Measurements from ENCODE around the gene HS3ST5.
"Not testable (repeated sequence)": the region's sequence is repeated elsewhere in the genome, so short reads cannot be mapped to it uniquely, and the experiment has no call there.

HS3ST5 gene

DNA sequence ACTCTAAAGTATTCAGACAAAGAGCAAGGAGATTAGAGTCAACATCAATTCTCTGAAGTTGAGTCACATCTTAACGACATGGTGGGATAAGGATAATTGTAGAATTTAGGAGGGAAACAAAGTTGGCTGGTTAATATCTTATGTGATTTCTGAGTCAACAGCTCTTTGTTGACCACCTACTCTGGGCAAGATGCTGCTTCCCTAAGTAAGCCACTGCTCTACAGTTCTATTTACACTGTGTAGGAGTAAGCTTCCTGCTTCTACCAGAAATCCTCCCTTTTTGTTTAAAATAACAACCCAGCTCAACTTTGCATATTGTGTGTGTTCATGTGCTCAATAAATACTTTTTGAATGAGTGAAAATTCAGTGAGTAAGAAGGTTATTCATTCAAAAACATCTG, 3.1 kb downstream of the HS3ST5 start:
- TF ChIP-seq, protein P1, sequence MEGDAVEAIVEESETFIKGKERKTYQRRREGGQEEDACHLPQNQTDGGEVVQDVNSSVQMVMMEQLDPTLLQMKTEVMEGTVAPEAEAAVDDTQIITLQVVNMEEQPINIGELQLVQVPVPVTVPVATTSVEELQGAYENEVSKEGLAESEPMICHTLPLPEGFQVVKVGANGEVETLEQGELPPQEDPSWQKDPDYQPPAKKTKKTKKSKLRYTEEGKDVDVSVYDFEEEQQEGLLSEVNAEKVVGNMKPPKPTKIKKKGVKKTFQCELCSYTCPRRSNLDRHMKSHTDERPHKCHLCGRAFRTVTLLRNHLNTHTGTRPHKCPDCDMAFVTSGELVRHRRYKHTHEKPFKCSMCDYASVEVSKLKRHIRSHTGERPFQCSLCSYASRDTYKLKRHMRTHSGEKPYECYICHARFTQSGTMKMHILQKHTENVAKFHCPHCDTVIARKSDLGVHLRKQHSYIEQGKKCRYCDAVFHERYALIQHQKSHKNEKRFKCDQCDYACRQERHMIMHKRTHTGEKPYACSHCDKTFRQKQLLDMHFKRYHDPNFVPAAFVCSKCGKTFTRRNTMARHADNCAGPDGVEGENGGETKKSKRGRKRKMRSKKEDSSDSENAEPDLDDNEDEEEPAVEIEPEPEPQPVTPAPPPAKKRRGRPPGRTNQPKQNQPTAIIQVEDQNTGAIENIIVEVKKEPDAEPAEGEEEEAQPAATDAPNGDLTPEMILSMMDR (IDR thresholded peaks at IDR 0.05; ENCODE audit: extremely low read depth, missing control alignments), result no peak
- DNase-seq (ENCODE audit: low spot score), result no peak

DNA sequence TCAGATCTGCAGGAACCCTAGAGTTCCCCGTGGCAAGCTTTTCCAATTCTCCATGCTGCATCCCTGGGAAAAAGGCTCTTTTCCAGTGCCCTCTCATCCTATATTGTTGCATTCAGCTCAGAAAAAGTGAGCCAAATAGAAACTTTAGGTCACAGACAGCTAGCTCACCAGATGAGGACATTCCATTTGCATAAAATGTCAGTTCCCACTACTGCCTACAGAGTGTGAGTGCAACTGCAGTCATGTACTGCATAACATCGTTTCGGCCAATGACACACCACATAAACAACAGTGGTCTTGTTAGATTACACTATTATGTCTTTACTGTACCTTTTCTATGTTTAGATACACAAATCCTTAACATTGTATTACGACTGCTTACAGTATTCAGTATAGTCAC, 8.6 kb downstream of the HS3ST5 start:
- TF ChIP-seq, protein P1 (IDR thresholded peaks at IDR 0.05; ENCODE audit: extremely low read depth, missing control alignments), result no peak
- no peak for DNase-seq (ENCODE audit: low spot score)

DNA sequence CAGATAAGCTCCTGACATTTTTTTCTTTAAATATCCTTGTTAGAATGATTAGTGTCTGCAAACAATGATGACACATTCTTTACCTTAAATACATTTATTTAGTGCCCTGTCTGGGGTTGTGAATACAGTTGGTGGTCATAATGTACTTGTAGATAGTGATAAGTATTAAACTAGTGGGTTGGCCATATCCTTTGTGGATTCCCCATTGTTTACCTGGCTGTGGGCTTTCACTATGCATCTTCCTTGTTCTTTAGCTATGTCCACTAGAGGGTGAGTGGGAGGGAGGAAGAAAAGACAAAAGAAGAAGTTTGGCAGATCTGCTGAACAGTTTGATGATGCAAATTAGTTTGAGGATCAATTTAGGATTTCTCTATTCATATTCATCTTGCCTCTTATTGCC, 15.7 kb downstream of the HS3ST5 start:
- DNase-seq (ENCODE audit: low spot score), result no peak
- TF ChIP-seq, protein P1 (IDR thresholded peaks at IDR 0.05; ENCODE audit: extremely low read depth, missing control alignments), result no peak

DNA sequence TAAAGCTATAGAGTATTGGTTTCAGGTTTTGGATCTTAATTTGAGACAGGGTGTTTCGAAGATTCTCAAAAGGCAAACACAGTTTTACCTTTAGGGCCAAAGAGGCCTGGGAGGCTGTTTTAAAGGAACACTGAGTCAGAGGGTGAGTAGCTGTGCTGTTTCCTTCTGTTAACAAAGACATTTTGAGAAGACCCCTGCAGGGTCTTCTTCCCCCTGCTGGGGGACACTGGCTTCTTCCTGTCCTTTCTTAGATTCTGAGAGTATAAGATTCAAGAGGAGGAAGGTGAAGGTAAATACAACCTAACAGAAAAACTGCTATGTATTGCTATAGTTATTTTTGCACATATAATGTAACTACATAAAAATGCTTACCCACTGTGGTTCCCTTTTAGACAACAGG, 19.0 kb downstream of the HS3ST5 start:
- DNase-seq (ENCODE audit: low spot score), result no peak
- TF ChIP-seq, protein P1 (IDR thresholded peaks at IDR 0.05; ENCODE audit: extremely low read depth, missing control alignments), result no peak

GRCh38 chr6:114319749-114320148, 23.1 kb downstream of the HS3ST5 start:
- DNase-seq (ENCODE audit: low spot score), result no peak
- TF ChIP-seq, protein P1 (IDR thresholded peaks at IDR 0.05; ENCODE audit: extremely low read depth, missing control alignments), result no peak

DNA sequence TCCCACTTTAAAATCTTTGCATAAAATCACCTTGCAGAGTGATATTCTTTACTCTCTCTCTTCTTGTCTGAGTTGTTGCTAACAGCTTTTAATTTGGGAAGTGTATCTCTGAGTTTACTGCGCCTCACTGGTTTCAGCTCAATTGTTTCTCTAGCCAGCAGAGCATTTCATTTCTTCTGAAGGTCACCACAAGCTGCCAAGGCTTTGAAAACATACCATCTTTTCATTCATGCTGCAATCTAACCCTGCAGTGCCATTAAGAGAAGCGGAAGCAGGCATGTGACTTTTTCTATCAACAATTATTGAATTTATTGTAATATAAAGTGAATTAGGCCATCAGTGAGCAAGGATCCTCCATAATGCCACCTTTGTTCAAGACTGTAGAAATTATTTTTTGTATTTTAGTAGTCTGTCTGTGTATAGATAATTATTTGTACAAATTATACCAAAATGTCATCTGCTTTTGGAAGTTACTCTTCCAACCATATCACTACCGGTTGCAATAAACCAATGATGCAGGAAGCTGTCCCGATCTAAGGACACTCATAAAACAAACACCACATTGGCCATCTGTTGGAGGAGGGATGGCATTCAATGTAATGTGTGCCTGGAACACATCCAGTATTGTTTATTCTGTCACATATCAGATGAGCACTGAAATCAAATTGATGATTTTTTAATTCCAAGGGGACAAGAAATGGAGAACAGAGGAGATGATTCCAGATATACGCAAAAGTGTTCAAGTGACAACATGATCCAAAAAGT, 26.8 kb downstream of the HS3ST5 start:
- DNase-seq (ENCODE audit: low spot score), result no peak
- TF ChIP-seq, protein P1 (IDR thresholded peaks at IDR 0.05; ENCODE audit: extremely low read depth, missing control alignments), result no peak

DNA sequence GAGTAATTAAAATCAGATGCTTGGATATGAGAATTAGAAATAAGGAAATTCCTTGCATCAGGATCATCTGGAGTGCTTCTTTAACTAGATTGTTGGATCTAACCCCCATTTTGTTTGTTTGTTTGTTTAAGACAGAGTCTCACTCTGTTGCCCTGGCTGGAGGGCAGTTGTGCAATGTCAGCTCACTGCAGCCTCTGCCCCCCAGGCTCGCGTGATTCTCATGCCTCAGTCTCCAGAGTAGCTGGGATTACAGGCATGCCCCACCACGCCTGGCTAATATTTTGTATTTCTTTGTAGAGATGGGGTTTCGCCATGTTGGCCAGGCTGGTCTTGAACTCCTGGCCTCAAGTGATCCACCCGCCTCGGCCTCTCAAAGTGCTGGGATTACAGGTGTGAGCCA, 29.0 kb downstream of the HS3ST5 start:
- DNase-seq (ENCODE audit: low spot score), result not testable (repeated sequence)

- no peak for DNase-seq (ENCODE audit: low spot score)
- TF ChIP-seq, protein P1 (IDR thresholded peaks at IDR 0.05; ENCODE audit: extremely low read depth, missing control alignments), result no peak
These were observed 29.9 kb downstream of the HS3ST5 start for GRCh38 chr6:114312931-114313330.
